Psoas muscle (tissue), 8 donors: ENCODE measurements around the gene IGSF6. TPM values are rescaled to one million over a fixed set of nuclear protein-coding genes. Genes with fewer than 3 reads are reported as not detected.

Source experiments
- ATAC-seq, 4 donors: fragments of 200-7000 bp; cut with Tn5 transposase; one replicate each; pipeline ENCODE4 v1.9.1; 2020; ENCODE audit warnings: moderate library complexity in 3 of 4, mild to moderate bottlenecking in 2 of 4
- DNase-seq, 2 donors: peaks; one replicate each; pipeline ENCODE4 v3.0.0-alpha.2; 2020
- H3K27ac ChIP-seq: fragments of 200-600 bp; one replicate; pipeline ENCODE4 v1.8.0; 2022
- H3K27me3 ChIP-seq, 3 donors: fragments of 200-600 bp in 1 of 3; one replicate each; pipeline versions ENCODE4 v1.6.1 to v1.8.0; 2013 to 2022; ENCODE audit warnings: low read length in 2 of 3, mild to moderate bottlenecking in 2 of 3, moderate library complexity in 1 of 3; ENCODE audit not compliant: insufficient read depth in 3 of 3
- H3K36me3 ChIP-seq, 2 donors: fragments of 200-600 bp in 1 of 2; one replicate each; pipeline versions ENCODE4 v1.6.1 to v1.8.0; 2013 to 2022; ENCODE audit warnings: low read depth in 1 of 2, mild to moderate bottlenecking in 1 of 2, moderate library complexity in 1 of 2; ENCODE audit not compliant: insufficient read depth in 1 of 2
- H3K4me1 ChIP-seq: fragments of 200-600 bp; one replicate; pipeline ENCODE4 v1.8.0; 2022
- H3K4me3 ChIP-seq: fragments of 200-600 bp; one replicate; pipeline ENCODE4 v1.8.0; 2022; ENCODE audit warnings: mild to moderate bottlenecking
- H3K9me3 ChIP-seq: fragments of 200-600 bp; one replicate; pipeline ENCODE4 v1.8.0; 2022
- WGBS, 3 donors: extraction: QIAGEN DNeasy Blood & Tissue Kit; methylation state at CpG; one replicate each; pipeline versions ENCODE4 v1.1.6 to v1.1.7; 2013; 5-methylcytosine and 5-hydroxymethylcytosine counted together
- intact Hi-C, 2 donors: fragments of 100-400 bp; cut with DNase I; formaldehyde crosslinking; loops; one replicate each; pipeline versions ENCODE4 v1.11.0 to v1.14.2; 2022
- polyA plus RNA-seq, 3 donors: library from polyadenylated mRNA; stranded (reverse); fragments of 200-250 nt; gene quantifications; one replicate each; pipeline ENCODE4 v1.2.3, GENCODE V29; 2013
- total RNA-seq, 4 donors: library from RNA; stranded (reverse); fragmentation: NEBNext Ultra II Directional in 2 of 4; extraction: Animal tissue kit (Norgen Biotek cat#: 25700) in 2 of 4; gene quantifications; one replicate each; pipeline versions ENCODE4 v1.2.1 to v1.2.4, GENCODE V29; 2021 to 2023
- TF ChIP-seq, protein P1 (sequence below): fragments of 200-600 bp; IDR thresholded peaks from one replicate; pipeline ENCODE4 v1.8.0; 2022; ENCODE audit warnings: antibody characterized with exemption
- donor health status: healthy with polysubstance abuse.
- donor health status: DM: no; HTN: no; CAD: no; lungs with moderate emphysema.
- donor health status: Bipolar disorder and iron deficiency.
- donor health status: healthy.
- donor health status: DM: yes; HTN: yes; CAD: no.
- donor health status: DM: no; HTN: no; CAD: no.
- donor health status: DM: no; HTN: no; CAD: no.
- donor health status: DM: yes; HTN: yes; CAD: no.

Gene IGSF6
- total and polyA plus RNA-seq, 7 donors: 0.15 to 3.0 (median 1.4) TPM

DNA sequence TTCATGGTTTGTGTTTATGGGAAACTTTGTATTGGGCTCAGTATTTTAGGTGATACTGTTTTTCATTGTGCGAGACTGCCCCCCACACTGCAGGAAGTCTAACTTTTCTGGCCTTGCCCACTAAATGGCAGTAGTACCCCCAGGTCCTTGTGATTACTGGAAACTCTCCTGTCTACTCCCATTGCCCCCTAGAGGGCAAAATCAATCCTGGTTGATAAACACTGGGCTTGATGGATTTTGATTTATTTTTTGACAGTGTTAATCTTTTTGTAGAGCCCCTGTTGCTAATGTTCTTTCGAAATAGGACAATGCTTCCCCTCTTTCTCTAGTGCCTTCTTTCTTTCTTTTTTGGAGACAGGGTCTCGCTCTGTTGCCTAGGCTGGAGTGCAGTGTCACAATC lies 37.5 kb downstream of the IGSF6 start:
- Histone ChIP-seq H3K27me3 (no peaks in the 10 kb centered on the region), H3K36me3 (peaks cover 0 to 23% of the 10 kb centered on the region in 2 donors), H3K27ac (no peak overlapping the region), H3K4me1 (peaks cover 36% of the 10 kb centered on the region), H3K9me3 (no peaks in the 10 kb centered on the region), H3K4me3 (no peak overlapping the region)
- ATAC-seq (no peak), DNase-seq (no peak)
- WGBS, 3 donors: 95 to 99% (median 99%) methylated on average over 3 of the region's 3 CpGs
- intact Hi-C loops: no loop called here
- TF ChIP-seq, protein P1, sequence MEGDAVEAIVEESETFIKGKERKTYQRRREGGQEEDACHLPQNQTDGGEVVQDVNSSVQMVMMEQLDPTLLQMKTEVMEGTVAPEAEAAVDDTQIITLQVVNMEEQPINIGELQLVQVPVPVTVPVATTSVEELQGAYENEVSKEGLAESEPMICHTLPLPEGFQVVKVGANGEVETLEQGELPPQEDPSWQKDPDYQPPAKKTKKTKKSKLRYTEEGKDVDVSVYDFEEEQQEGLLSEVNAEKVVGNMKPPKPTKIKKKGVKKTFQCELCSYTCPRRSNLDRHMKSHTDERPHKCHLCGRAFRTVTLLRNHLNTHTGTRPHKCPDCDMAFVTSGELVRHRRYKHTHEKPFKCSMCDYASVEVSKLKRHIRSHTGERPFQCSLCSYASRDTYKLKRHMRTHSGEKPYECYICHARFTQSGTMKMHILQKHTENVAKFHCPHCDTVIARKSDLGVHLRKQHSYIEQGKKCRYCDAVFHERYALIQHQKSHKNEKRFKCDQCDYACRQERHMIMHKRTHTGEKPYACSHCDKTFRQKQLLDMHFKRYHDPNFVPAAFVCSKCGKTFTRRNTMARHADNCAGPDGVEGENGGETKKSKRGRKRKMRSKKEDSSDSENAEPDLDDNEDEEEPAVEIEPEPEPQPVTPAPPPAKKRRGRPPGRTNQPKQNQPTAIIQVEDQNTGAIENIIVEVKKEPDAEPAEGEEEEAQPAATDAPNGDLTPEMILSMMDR: no peak

GRCh38 chr16:21613781-21614180 lies 38.6 kb downstream of the IGSF6 start:
- H3K27ac ChIP-seq: no peak overlapping the region
- WGBS, 3 donors: 94 to 98% (median 96%) methylated on average over 2 of the region's 2 CpGs
- DNase-seq: no peak
- no peaks in the 10 kb centered on the region for H3K27me3 ChIP-seq
- peaks cover 34% of the 10 kb centered on the region for H3K4me1 ChIP-seq
- TF ChIP-seq, protein P1: no peak
- no peak for ATAC-seq
- H3K4me3 ChIP-seq: no peak overlapping the region
- intact Hi-C loops: loop anchor here in 1 of 2 donors (2.0 kb wide), 1 partner anchor 25 kb away; no protein-coding TSS in a partner anchor
- peaks cover 0 to 18% of the 10 kb centered on the region in 2 donors for H3K36me3 ChIP-seq
- no peaks in the 10 kb centered on the region for H3K9me3 ChIP-seq

DNA sequence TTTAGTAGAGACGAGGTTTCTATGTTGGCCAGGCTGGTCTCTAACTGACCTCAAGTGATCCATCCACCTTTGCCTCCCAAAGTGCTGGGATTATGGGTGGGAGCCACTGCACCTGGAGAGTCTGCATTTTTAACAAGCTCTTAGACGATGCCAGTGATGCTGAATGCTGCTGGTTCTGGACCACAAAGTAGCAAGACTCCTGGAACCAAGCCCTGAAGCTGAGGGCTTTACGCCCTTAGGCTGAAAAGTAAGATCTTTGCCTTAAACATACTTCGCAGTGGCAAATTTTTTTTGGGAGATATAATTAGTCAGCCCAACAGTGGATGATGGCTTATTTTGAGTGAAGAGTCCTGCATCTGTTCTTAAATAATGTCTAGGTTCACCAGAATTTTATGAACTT lies 39.0 kb downstream of the IGSF6 start:
- no peaks in the 10 kb centered on the region for H3K27me3 ChIP-seq
- intact Hi-C loops: loop anchor here in 1 of 2 donors (2.0 kb wide), 1 partner anchor 25 kb away; no protein-coding TSS in a partner anchor
- WGBS, 3 donors: 82 to 99% (median 92%) methylated on average over 4 of the region's 4 CpGs
- H3K4me3 ChIP-seq: no peak overlapping the region
- DNase-seq (no peak), ATAC-seq (no peak)
- peaks cover 0 to 14% of the 10 kb centered on the region in 2 donors for H3K36me3 ChIP-seq
- H3K27ac ChIP-seq: no peak overlapping the region
- TF ChIP-seq, protein P1: no peak
- no peaks in the 10 kb centered on the region for H3K9me3 ChIP-seq
- H3K4me1 ChIP-seq: peaks cover 38% of the 10 kb centered on the region

GRCh38 chr16:21611556-21612384 lies 40.6 kb downstream of the IGSF6 start:
- DNase-seq (no peak), ATAC-seq (peak; percentile 66 to 90 (median 80))
- peaks cover 48% of the 10 kb centered on the region for H3K4me1 ChIP-seq
- intact Hi-C loops: loop anchor here in 1 of 2 donors (2.0 kb wide), 1 partner anchor 23 kb away; no protein-coding TSS in a partner anchor
- TF ChIP-seq, protein P1: no peak
- WGBS, 3 donors: 23 to 46% (median 25%) methylated on average over 7 of the region's 7 CpGs
- H3K4me3 ChIP-seq: peak overlapping the region; percentile 9
- H3K27ac ChIP-seq: peak overlapping the region; percentile 74
- H3K36me3 ChIP-seq: peaks cover 0 to 9% of the 10 kb centered on the region in 2 donors
- no peaks in the 10 kb centered on the region for H3K27me3 ChIP-seq
- H3K9me3 ChIP-seq: no peaks in the 10 kb centered on the region
